WERI-Rb-1 (cell line): ENCODE measurements around the gene KANSL1.

Experiments used
- DNase-seq: peaks from one replicate; pipeline ENCODE4 v3.0.0-alpha.2; 2020
- H3K27ac ChIP-seq: fragments of 250-450 bp; sonication (Bioruptor Pico); 2 replicates; pipeline ENCODE4 v1.5.1; 2020; ENCODE audit warnings: mild to moderate bottlenecking, moderate library complexity
- H3K27me3 ChIP-seq: fragments of 250-450 bp; sonication (Bioruptor Pico); 2 replicates; pipeline ENCODE4 v1.5.1; 2021; ENCODE audit warnings: mild to moderate bottlenecking, low read depth, moderate library complexity; ENCODE audit not compliant: insufficient read depth, severe bottlenecking
- H3K36me3 ChIP-seq: fragments of 250-450 bp; sonication (Bioruptor Pico); 2 replicates; pipeline ENCODE4 v1.5.1; 2020; ENCODE audit warnings: mild to moderate bottlenecking, moderate library complexity
- H3K4me3 ChIP-seq: 2 replicates; pipeline ENCODE4 v1.5.1; 2011; ENCODE audit warnings: low read depth, mild to moderate bottlenecking, control low read depth, low read length
- H3K9me3 ChIP-seq: fragments of 250-450 bp; sonication (Bioruptor Pico); 2 replicates; pipeline ENCODE4 v1.5.1; 2021; ENCODE audit warnings: mild to moderate bottlenecking, moderate library complexity; ENCODE audit not compliant: severe bottlenecking
- TF ChIP-seq, protein P1 (sequence below): IDR thresholded peaks from 2 replicates; pipeline ENCODE4 v1.5.1; 2011; ENCODE audit warnings: low read depth, mild to moderate bottlenecking, control low read depth, inconsistent platforms, low read length

The KANSL1 gene

DNA sequence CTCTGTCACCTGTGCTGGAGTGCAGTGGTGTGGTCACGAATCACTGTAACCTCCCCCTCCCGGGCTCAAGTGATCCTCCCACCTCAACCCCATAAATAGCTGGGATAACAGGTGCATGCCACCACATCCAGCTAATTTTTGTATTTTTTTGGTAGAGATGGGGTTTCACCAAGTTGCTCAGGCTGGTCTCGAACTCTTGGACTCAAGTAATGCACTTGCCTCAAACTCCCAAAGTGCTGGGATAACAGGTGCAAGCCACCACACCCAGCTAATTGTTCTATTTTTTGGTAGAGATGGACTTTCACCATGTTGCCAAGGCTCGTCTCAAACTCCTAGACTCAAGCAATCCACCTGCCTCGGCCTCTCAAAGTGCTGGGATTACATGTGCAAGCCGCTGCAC is 107.7 kb downstream of the KANSL1 start:
- Histone ChIP-seq H3K9me3 (no peaks in the 10 kb centered on the region), H3K27ac (no peak overlapping the region), H3K36me3 (peaks cover 41% of the 10 kb centered on the region), H3K27me3 (no peaks in the 10 kb centered on the region), H3K4me3 (no peak overlapping the region)
- no peak for DNase-seq
- TF ChIP-seq, protein P1, sequence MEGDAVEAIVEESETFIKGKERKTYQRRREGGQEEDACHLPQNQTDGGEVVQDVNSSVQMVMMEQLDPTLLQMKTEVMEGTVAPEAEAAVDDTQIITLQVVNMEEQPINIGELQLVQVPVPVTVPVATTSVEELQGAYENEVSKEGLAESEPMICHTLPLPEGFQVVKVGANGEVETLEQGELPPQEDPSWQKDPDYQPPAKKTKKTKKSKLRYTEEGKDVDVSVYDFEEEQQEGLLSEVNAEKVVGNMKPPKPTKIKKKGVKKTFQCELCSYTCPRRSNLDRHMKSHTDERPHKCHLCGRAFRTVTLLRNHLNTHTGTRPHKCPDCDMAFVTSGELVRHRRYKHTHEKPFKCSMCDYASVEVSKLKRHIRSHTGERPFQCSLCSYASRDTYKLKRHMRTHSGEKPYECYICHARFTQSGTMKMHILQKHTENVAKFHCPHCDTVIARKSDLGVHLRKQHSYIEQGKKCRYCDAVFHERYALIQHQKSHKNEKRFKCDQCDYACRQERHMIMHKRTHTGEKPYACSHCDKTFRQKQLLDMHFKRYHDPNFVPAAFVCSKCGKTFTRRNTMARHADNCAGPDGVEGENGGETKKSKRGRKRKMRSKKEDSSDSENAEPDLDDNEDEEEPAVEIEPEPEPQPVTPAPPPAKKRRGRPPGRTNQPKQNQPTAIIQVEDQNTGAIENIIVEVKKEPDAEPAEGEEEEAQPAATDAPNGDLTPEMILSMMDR = no peak

DNA sequence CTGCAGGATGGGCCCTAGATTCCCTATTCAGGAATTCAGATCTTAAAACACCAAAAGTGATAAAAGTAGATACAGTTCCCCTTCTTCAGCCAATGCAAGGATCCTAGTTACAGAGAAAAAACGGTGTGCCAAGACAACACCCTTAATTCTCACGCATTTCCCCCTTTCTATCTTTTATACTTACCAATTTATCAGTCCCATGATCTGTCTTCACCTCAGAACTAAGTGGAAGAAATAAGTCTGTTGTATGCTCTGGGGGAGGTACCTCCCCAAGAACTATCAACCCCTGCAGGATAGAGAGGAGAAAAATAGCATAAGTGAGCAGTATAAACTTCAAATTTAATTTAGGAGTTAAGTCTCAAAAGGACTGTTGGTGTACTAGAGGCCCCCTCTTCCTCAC is 111.0 kb downstream of the KANSL1 start:
- TF ChIP-seq, protein P1 = no peak
- no peak for DNase-seq
- no peak overlapping the region for H3K27ac ChIP-seq
- no peak overlapping the region for H3K4me3 ChIP-seq
- no peaks in the 10 kb centered on the region for H3K9me3 ChIP-seq
- H3K27me3 ChIP-seq = no peaks in the 10 kb centered on the region
- H3K36me3 ChIP-seq = peaks cover 64% of the 10 kb centered on the region

DNA sequence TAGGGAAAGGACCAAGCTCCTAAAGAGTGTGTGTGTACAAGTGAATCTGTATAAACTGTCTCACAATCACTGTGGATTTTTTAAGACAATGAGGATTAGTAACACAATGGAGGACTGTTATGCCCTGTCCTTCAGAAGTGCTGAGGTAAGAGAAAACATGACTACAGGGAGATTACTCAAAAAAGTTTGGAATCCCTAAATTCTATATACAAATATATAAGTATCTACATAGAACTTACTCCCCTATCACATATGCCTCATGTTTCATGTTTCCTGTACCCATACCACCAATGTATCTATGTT is 112.3 kb downstream of the KANSL1 start:
- peaks cover 59% of the 10 kb centered on the region for H3K36me3 ChIP-seq
- no peak for DNase-seq
- H3K4me3 ChIP-seq = no peak overlapping the region
- TF ChIP-seq, protein P1 = no peak
- H3K27me3 ChIP-seq = no peaks in the 10 kb centered on the region
- no peak overlapping the region for H3K27ac ChIP-seq
- H3K9me3 ChIP-seq = no peaks in the 10 kb centered on the region

DNA sequence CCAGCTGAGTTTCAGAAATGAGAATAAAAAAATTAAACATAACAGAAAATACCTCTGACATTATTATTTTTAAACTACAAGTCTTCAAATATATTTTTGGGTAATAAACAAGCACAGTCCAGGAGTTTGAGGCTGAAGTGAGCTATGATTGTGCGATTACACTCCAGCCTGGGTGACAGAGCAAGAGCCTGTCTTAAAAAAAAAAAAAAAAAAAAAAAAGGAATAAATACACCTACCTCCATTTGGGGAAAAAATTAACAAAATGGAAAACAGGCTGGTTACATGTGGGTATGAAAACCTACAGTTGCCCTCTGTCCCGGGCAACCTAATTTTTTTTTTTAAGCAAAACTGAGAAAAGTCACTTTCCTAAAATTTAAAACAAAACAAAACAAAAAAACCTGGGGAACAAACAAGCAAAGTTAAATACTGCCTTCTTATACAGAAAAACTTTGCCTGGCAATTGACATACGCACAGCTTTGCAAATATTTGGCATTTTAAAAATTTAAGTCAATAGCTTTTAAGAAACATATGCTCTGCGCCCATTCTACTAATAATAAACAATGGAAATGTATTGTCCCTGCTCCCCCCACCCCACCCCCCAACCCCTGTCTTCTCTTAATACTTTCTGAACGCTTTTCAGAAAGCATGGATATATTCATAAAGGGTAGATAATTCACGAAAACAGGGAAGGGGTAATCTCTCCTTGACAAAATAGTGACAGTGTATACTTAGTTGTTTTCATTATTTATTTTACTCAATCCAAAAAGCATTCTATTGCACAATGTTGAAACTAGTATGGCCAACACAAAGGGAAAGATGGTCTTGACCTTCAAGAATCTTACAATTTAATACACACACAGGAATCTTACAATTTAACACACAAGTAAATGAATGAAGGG is 112.9 kb downstream of the KANSL1 start:
- TF ChIP-seq, protein P1 = no peak
- no peak overlapping the region for H3K4me3 ChIP-seq
- H3K27ac ChIP-seq = no peak overlapping the region
- no peak for DNase-seq
- H3K9me3 ChIP-seq = no peaks in the 10 kb centered on the region
- no peaks in the 10 kb centered on the region for H3K27me3 ChIP-seq
- H3K36me3 ChIP-seq = peaks cover 58% of the 10 kb centered on the region

DNA sequence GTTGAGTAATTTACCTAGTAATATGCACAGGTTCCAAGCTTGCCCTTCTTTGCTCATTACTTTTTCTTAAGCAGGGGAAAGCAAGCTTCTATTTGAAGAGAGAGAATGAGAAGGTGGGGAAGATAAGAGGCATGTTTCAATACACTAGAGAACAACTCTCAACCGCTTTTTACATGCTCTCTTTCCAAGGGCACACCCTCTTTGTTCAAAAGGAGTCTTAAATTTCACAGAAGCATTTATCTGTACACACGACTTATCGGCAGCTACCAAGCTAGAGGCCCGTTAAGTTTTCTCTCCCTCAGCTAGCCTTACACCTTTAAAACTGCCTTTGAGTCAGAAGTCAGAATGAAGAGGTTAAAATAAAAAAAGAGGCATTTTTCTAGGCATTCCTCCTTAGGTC is 114.6 kb downstream of the KANSL1 start:
- Histone ChIP-seq H3K4me3 (no peak overlapping the region), H3K36me3 (peaks cover 59% of the 10 kb centered on the region), H3K9me3 (no peaks in the 10 kb centered on the region), H3K27ac (no peak overlapping the region), H3K27me3 (no peaks in the 10 kb centered on the region)
- no peak for DNase-seq
- TF ChIP-seq, protein P1 = no peak

DNA sequence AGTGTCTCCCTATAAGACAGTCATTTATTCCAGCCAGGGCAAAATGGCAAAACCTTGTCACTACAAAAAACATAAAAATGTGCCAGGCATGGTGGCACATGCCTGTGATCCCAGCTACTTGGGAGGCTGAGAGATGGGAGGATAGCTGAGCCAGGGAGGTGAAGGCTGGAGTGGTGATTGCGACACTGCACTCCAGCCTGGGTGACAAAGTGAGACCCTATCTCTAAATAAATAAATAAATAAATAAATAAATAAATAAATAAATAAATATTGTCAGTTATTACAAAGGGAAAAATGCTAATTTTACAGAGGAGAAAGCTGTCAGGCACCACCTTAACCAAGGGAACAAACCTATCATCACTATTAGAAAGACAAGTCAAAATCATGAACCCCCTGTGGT is 118.7 kb downstream of the KANSL1 start:
- no peaks in the 10 kb centered on the region for H3K27me3 ChIP-seq
- TF ChIP-seq, protein P1 = no peak
- DNase-seq = no peak
- no peak overlapping the region for H3K4me3 ChIP-seq
- peaks cover 34% of the 10 kb centered on the region for H3K36me3 ChIP-seq
- H3K27ac ChIP-seq = no peak overlapping the region
- no peaks in the 10 kb centered on the region for H3K9me3 ChIP-seq
